GM12872 (cell line): ENCODE data around the gene KCNQ5.

Experiments
- TF ChIP-seq, protein P1 (sequence below): IDR thresholded peaks from 3 replicates; pipeline ENCODE4 v1.5.1; 2011; ENCODE audit warnings: low read depth, mild to moderate bottlenecking, low read length, moderate library complexity; ENCODE audit not compliant: insufficient read depth

The KCNQ5 gene

DNA sequence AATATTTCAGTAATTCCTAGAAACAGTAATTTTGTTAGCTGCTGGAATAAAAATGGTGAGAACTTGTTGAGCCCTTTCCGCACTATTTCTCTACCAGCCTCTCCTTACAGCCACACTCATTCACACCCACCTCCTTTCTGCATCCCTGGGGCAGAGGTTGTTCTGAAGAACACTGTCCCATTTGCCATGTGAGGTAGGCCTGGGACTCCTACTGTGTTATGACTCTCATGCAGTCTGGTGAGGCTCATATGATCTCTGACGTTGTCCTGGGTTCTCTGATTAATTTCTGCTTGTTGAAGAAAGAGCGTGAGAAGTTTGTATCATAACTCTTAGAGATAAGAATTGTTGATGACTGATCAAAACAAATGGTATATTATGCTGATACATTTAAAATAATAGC lies 4.1 kb upstream of the KCNQ5 start:
- TF ChIP-seq, protein P1, sequence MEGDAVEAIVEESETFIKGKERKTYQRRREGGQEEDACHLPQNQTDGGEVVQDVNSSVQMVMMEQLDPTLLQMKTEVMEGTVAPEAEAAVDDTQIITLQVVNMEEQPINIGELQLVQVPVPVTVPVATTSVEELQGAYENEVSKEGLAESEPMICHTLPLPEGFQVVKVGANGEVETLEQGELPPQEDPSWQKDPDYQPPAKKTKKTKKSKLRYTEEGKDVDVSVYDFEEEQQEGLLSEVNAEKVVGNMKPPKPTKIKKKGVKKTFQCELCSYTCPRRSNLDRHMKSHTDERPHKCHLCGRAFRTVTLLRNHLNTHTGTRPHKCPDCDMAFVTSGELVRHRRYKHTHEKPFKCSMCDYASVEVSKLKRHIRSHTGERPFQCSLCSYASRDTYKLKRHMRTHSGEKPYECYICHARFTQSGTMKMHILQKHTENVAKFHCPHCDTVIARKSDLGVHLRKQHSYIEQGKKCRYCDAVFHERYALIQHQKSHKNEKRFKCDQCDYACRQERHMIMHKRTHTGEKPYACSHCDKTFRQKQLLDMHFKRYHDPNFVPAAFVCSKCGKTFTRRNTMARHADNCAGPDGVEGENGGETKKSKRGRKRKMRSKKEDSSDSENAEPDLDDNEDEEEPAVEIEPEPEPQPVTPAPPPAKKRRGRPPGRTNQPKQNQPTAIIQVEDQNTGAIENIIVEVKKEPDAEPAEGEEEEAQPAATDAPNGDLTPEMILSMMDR, result no peak

DNA sequence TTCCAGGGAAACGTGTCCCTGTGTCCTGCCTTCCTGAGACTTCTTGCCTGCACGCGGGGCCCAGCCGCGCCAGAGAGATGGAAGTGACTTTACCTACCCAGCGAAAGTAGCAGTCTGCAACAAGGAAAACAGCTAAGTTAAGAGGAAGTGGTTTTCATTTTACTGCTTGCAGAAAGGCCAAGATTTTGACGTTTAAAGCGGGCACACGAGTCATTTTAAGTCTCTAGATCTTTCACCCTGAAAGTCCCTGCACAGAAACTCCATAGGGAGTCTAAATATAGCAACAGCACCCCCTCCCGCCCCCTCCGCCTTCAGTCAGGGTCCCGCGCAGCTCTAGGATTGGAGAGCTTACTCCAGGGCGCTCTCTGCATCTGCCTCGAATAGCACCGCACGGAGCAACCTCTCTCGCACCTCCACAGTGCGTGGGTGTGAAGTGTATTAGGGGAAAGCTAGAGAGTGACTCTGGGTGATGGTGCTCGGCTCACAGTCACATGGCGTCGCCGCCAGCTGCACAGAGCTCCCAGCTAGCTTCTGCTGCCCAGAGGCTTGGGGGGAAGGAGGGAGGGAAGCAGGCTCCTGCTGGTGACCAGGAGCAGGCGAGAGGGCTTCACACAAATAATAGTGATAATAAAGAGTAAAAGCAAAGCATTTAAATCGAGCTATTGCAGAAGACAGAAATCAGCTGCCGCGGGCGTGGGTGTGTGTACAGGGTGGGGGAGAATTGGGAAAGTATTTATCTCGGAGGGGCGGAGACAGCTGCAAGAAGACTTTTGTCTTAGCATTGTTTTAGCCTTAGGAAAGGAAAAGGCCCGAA lies 1.8 kb upstream of the KCNQ5 start:
- TF ChIP-seq, protein P1, result no peak

DNA sequence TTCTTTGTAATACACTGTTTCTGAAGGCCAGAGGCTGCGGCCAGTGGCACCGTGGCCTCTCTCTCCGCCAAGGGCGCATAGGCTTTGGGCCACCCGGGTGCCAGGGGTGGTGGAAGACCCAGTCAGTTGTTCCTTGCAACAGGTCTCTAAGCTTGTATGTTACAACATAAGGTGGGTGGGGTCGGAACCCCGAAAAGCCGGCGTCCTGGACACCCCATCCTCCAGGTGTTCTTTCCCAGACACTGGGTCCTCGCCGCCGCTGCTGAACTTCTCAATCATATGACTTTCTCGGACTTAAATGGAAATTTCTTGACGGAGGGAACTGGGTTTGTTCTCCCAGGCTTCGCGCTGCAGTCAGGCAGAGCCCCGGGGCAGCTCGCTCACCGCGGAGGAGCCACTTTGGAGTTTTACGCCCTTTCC lies 983 bp upstream of the KCNQ5 start:
- TF ChIP-seq, protein P1, result no peak

DNA sequence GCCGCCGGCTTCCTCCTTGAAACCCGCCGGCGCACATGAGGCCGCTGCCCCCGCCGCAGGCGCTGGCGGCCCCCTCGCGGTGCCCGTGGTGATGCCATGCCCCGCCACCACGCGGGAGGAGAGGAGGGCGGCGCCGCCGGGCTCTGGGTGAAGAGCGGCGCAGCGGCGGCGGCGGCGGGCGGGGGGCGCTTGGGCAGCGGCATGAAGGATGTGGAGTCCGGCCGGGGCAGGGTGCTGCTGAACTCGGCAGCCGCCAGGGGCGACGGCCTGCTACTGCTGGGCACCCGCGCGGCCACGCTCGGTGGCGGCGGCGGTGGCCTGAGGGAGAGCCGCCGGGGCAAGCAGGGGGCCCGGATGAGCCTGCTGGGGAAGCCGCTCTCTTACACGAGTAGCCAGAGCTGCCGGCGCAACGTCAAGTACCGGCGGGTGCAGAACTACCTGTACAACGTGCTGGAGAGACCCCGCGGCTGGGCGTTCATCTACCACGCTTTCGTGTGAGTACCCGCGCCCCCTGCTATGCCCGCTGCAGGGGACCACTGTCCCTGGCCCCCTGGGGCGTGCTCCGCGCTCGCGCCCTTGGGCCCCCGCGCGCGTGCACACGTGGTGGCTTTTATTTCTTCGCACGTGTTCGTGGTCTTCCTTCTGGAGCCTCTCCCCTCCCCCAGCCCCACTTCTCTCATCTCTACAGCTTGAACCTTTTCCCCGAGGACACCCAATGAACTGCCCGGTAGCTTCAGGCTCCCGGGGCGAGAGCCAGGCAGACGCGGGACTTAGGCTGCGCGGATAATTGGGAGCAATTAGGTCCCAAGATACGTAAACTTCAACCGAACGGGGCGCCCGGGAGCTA lies 453 bp downstream of the KCNQ5 start:
- TF ChIP-seq, protein P1, result peak; percentile 35; the same call in 2 of the 3 replicates

DNA sequence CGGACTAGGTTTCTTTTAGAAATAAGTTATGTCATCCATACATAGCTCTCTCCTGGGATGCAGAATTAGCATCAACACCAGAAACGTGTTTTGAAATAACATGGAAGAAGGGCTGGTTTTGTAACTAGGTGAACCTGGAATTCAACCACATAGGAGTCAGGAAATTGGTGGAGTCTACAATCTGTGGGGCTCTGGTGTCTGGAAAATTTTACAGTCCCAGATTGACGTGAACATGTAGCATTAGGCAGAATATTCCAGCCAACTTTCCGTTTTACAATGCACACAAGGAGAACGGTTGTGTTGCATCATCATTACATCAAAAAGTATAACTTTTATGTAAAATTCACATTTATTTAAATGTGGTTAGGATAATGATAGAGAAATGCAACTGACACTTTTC lies 1.9 kb downstream of the KCNQ5 start:
- TF ChIP-seq, protein P1, result no peak

DNA sequence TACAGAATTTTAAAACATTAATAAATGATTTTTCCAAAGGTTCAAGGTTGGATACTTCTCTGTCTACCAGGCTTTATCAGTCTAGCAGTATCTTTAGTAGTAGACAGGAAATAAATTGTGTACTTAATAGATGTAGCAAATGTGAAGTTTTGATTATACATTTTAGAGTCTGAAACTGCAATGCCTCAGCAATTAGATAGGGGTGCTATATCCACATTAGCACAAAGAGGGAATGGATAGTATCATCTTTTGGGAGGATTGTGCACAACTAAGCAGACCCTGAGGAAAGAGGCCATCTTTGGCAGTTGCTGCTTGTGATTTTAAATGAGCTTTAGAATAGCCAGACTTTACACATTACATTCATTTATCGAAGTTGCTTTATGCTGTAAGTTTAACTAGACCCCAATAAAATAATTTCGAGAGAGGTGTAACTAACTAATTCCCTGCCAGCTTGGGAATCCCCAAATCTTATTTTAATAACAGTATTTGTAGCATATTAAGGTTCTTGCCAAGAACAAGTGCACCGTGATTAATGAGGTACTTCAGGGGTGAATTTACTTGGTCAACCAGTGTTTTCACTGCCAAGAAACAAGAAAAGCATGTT lies 2.8 kb downstream of the KCNQ5 start:
- TF ChIP-seq, protein P1, result peak; percentile 74

DNA sequence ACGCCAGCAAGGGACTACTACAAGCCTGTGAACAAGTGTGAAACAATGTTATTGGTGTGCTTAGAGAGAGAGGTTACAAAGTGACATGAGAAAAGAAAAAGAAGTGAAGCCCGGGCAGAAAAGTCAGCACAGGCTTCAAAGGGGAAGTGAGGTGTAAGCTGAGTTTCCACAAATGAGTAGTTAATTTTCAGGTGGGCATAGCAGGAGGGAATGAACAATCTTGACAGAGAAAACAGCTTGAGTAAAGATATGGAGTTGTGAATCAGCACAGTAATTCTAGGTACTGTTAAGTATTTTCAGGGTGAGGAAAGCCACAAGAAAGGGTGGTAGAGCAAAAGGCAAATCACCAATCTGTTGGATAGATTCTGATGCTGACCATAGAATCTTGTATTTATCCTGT lies 4.3 kb downstream of the KCNQ5 start:
- TF ChIP-seq, protein P1, result no peak
